ENCODE results near the gene PCDHA1. TPM values are rescaled to one million over a fixed set of nuclear protein-coding genes. Genes with fewer than 3 reads are reported as not detected.
"Not testable (repeated sequence)": the region's sequence is repeated elsewhere in the genome, so short reads cannot be mapped to it uniquely, and the experiment has no call there.

The PCDHA1 gene
- polyA plus RNA-seq, 1 of the 3 experiments (the other 2 are of a cell fraction) = 0.16 TPM

- H3K4me1 ChIP-seq (ENCODE audit: control insufficient read depth in 1 of 2, insufficient read depth in 2 of 2, low read depth in 1 of 2, low read length in 1 of 2) = no peaks in the 10 kb centered on the region
- no peaks in the 10 kb centered on the region for H3K27me3 ChIP-seq (ENCODE audit: insufficient read depth)
- no peaks in the 10 kb centered on the region for H4K20me1 ChIP-seq (ENCODE audit: insufficient read depth)
- CTCF ChIA-PET = interaction anchor here (0.8 to 4.9 kb wide), 6 partner anchors 19 to 307 kb away, joined by 3 to 189 read pairs (median 18); partner anchors contain the start of genes PCDHA1, PCDHA4 and PCDHB6
- H3K9me3 ChIP-seq = no peaks in the 10 kb centered on the region
- TF ChIP-seq SIN3A (IDR thresholded peaks at IDR 0.05; ENCODE audit: borderline replicate concordance, low read depth, low read length) = no peak
- TF ChIP-seq GABPA (IDR thresholded peaks at IDR 0.05; ENCODE audit: low read depth) = no peak
- TF ChIP-seq SMC3 (IDR thresholded peaks at IDR 0.05; ENCODE audit: low read depth, low read length) = no peak
- TF ChIP-seq PBX3 (IDR thresholded peaks at IDR 0.05) = no peak
- no peak for TF ChIP-seq MAX (IDR thresholded peaks at IDR 0.05; ENCODE audit: low read depth)
- no peak for TF ChIP-seq GATA2 (CRISPR knock-in tag; IDR thresholded peaks at IDR 0.05)
- no peak for TF ChIP-seq JUND (IDR thresholded peaks at IDR 0.05)
- no peak for TF ChIP-seq RCOR1 (IDR thresholded peaks at IDR 0.05; ENCODE audit: low read length)
- no peak for TF ChIP-seq ELF1 (IDR thresholded peaks at IDR 0.05)
- TF ChIP-seq TAF1 (IDR thresholded peaks at IDR 0.05; ENCODE audit: borderline replicate concordance, low read depth, low read length) = no peak
- TF ChIP-seq NFIC (IDR thresholded peaks at IDR 0.05; ENCODE audit: borderline replicate concordance) = no peak
- TF ChIP-seq MXI1 (IDR thresholded peaks at IDR 0.05; ENCODE audit: low read depth, low read length) = no peak
- no peak overlapping the region for H3K4me3 ChIP-seq (ENCODE audit: low read depth in 2 of 2, low read length in 1 of 2)
- no peaks in the 10 kb centered on the region for H3K9me2 ChIP-seq
- no peak overlapping the region for H3K9ac ChIP-seq
- H3K79me2 ChIP-seq (ENCODE audit: insufficient read depth) = no peaks in the 10 kb centered on the region
- no peak overlapping the region for H2AFZ ChIP-seq (ENCODE audit: low read depth)
- no peaks in the 10 kb centered on the region for H3F3A ChIP-seq (replicated peaks; ENCODE audit: insufficient read depth)
- H3K36me3 ChIP-seq (replicated peaks in 1 of 2; ENCODE audit: control insufficient read depth in 1 of 2, insufficient read depth in 2 of 2, low read length in 1 of 2) = no peaks in the 10 kb centered on the region
- no peak overlapping the region for H3K27ac ChIP-seq (ENCODE audit: low read depth in 2 of 2, low read length in 1 of 2)
- WGBS (ENCODE audit: low lambda C conversion rate) = 91% methylated on average over 18 of the region's 87 CpGs
- POLR2A ChIA-PET = no interaction called here
- no peak for DNase-seq
- H3K4me2 ChIP-seq = no peak overlapping the region
These were observed 57.1 kb downstream of the PCDHA1 start for GRCh38 chr5:140842798-140843733.

GRCh38 chr5:140848139-140849102, 62.5 kb downstream of the PCDHA1 start, which contains the start of gene PCDHA9:
PCDHA9 (plus strand) TSS chr5:140848382; CDS start chr5:140848496, 114 bp downstream.
- H3K4me2 ChIP-seq; DNase-seq; H4K20me1 ChIP-seq (ENCODE audit: insufficient read depth); H3K4me3 ChIP-seq (ENCODE audit: low read depth in 2 of 2, low read length in 1 of 2); H3K9me3 ChIP-seq; H3F3A ChIP-seq (replicated peaks; ENCODE audit: insufficient read depth); POLR2A ChIA-PET; CTCF ChIA-PET; H3K36me3 ChIP-seq (replicated peaks in 1 of 2; ENCODE audit: control insufficient read depth in 1 of 2, insufficient read depth in 2 of 2, low read length in 1 of 2); H3K27me3 ChIP-seq (ENCODE audit: insufficient read depth); H3K79me2 ChIP-seq (ENCODE audit: insufficient read depth); H3K9me2 ChIP-seq; H3K27ac ChIP-seq (ENCODE audit: low read depth in 2 of 2, low read length in 1 of 2); H2AFZ ChIP-seq (ENCODE audit: low read depth); H3K4me1 ChIP-seq (ENCODE audit: control insufficient read depth in 1 of 2, insufficient read depth in 2 of 2, low read depth in 1 of 2, low read length in 1 of 2); H3K9ac ChIP-seq: not testable (repeated sequence)
- 75% methylated on average over 33 of the region's 48 CpGs for WGBS (ENCODE audit: low lambda C conversion rate)

- H2AFZ ChIP-seq (ENCODE audit: low read depth); H3K36me3 ChIP-seq (replicated peaks in 1 of 2; ENCODE audit: control insufficient read depth in 1 of 2, insufficient read depth in 2 of 2, low read length in 1 of 2); H3K9me3 ChIP-seq; CTCF ChIA-PET; H3K27me3 ChIP-seq (ENCODE audit: insufficient read depth); H3K4me2 ChIP-seq; H3K27ac ChIP-seq (ENCODE audit: low read depth in 2 of 2, low read length in 1 of 2); DNase-seq; H3K4me1 ChIP-seq (ENCODE audit: control insufficient read depth in 1 of 2, insufficient read depth in 2 of 2, low read depth in 1 of 2, low read length in 1 of 2); H3F3A ChIP-seq (replicated peaks; ENCODE audit: insufficient read depth); H3K9me2 ChIP-seq; H4K20me1 ChIP-seq (ENCODE audit: insufficient read depth); H3K9ac ChIP-seq; H3K79me2 ChIP-seq (ENCODE audit: insufficient read depth); H3K4me3 ChIP-seq (ENCODE audit: low read depth in 2 of 2, low read length in 1 of 2); POLR2A ChIA-PET: not testable (repeated sequence)
- 94% methylated on average over 51 of the region's 101 CpGs for WGBS (ENCODE audit: low lambda C conversion rate)
These were observed 64.1 kb downstream of the PCDHA1 start for GRCh38 chr5:140849831-140850634.
